HepG2 (cell line): Measurements from ENCODE around the gene VASN. TPM values are rescaled to one million over a fixed set of nuclear protein-coding genes. Genes with fewer than 3 reads are reported as not detected.

ENCODE experiments used
- ARID2 ChIP-seq: sonication (generic); formaldehyde crosslinking; IDR thresholded peaks from 2 replicates; pipeline ENCODE4 v1.8.1; 2022; ENCODE audit warnings: mild to moderate bottlenecking, missing genetic modification reagents, borderline replicate concordance
- ATF5 ChIP-seq: sonication (generic); formaldehyde crosslinking; IDR thresholded peaks from 2 replicates; pipeline ENCODE4 v1.4.0; 2020; ENCODE audit warnings: mild to moderate bottlenecking, low read depth, missing genetic modification reagents
- CHD4 ChIP-seq: fragments of 200-600 bp; sonication (generic); IDR thresholded peaks from 2 replicates; pipeline ENCODE4 v1.7.0; 2017; ENCODE audit warnings: mild to moderate bottlenecking, low read length, borderline replicate concordance
- HHEX ChIP-seq: IDR thresholded peaks from 2 replicates; pipeline ENCODE4 v1.6.1; 2016; ENCODE audit warnings: control low read depth
- LBX2 ChIP-seq: sonication (generic); formaldehyde crosslinking; IDR thresholded peaks from 2 replicates; pipeline ENCODE4 v1.5.0; 2020; ENCODE audit warnings: missing genetic modification reagents, mild to moderate bottlenecking, borderline replicate concordance
- PBX3 ChIP-seq: sonication (generic); formaldehyde crosslinking; IDR thresholded peaks from 2 replicates; pipeline ENCODE4 v1.8.1; 2023; ENCODE audit warnings: missing genetic modification reagents, inconsistent platforms, borderline replicate concordance
- POLR2AphosphoS2 ChIP-seq: IDR thresholded peaks from 2 replicates; pipeline ENCODE4 v1.6.1; 2011; ENCODE audit warnings: low read depth, low read length, improper control_type of control experiment
- ZFAT ChIP-seq: sonication (generic); formaldehyde crosslinking; conservative IDR thresholded peaks from 2 replicates; pipeline ENCODE4 v1.8.1; 2023; ENCODE audit warnings: missing genetic modification reagents, inconsistent platforms
- ZFP36L1 ChIP-seq: sonication (generic); formaldehyde crosslinking; IDR thresholded peaks from 2 replicates; pipeline ENCODE4 v1.8.0; 2022; ENCODE audit warnings: mild to moderate bottlenecking, missing genetic modification reagents, moderate library complexity
- ZKSCAN5 ChIP-seq: sonication (generic); formaldehyde crosslinking; IDR thresholded peaks from 2 replicates; pipeline ENCODE4 v1.5.1; 2020; ENCODE audit warnings: mild to moderate bottlenecking, missing genetic modification reagents
- ZNF260 ChIP-seq: sonication (generic); formaldehyde crosslinking; IDR thresholded peaks from 2 replicates; pipeline ENCODE4 v1.4.0; 2020; ENCODE audit warnings: missing genetic modification reagents, low read depth, mild to moderate bottlenecking, borderline replicate concordance
- ZNF335 ChIP-seq: sonication (generic); formaldehyde crosslinking; IDR thresholded peaks from 2 replicates; pipeline ENCODE4 v1.4.0; 2020; ENCODE audit warnings: missing genetic modification reagents
- ZNF407 ChIP-seq: sonication (generic); formaldehyde crosslinking; IDR thresholded peaks from one replicate; pipeline ENCODE4 v1.5.1; 2020; ENCODE audit warnings: mild to moderate bottlenecking, missing genetic modification reagents; ENCODE audit errors: not compliant biosample characterization
- ZNF616 ChIP-seq: sonication (generic); formaldehyde crosslinking; IDR thresholded peaks from 2 replicates; pipeline ENCODE4 v1.5.0; 2020; ENCODE audit warnings: low read depth, mild to moderate bottlenecking, missing genetic modification reagents
- ZNF878 ChIP-seq: sonication (generic); formaldehyde crosslinking; IDR thresholded peaks from 2 replicates; pipeline ENCODE4 v1.8.1; 2023; ENCODE audit warnings: mild to moderate bottlenecking, missing genetic modification reagents, moderate library complexity
- ZSCAN12 ChIP-seq: sonication (generic); formaldehyde crosslinking; IDR thresholded peaks from 2 replicates; pipeline ENCODE4 v1.9.0; 2021; ENCODE audit warnings: mild to moderate bottlenecking, missing genetic modification reagents
- polyA plus RNA-seq, 8 experiments: library from polyadenylated mRNA; depleted of rRNA in 3 of 8; stranded (reverse) in 7 of 8; unstranded in 1 of 8; fragments of >200 nt; fragmentation: Illumina TruSeq in 4 of 8; extraction: Trizol in 4 of 8; gene quantifications; 2 replicates each; pipeline versions ENCODE4 v1.2.1 to v1.2.3, GENCODE V29; 2011 to 2016; ENCODE audit warnings: low read depth in 4 of 8, missing spikeins in 1 of 8, mixed read lengths in 1 of 8; ENCODE audit not compliant: insufficient read depth in 1 of 8
- total RNA-seq, 5 experiments: library from RNA; depleted of rRNA; stranded (reverse); fragments of >200 nt; fragmentation: Illumina TruSeq; extraction: Trizol; gene quantifications; 2 replicates each; pipeline ENCODE4 v1.2.3, GENCODE V29; 2016; ENCODE audit warnings: low read depth in 1 of 5

The VASN gene
- total and polyA plus RNA-seq, 2 of the 13 experiments (the other 11 are each of a cell fraction or from before 2014, with no cell fraction given) = 8.4 to 18.2 TPM

DNA sequence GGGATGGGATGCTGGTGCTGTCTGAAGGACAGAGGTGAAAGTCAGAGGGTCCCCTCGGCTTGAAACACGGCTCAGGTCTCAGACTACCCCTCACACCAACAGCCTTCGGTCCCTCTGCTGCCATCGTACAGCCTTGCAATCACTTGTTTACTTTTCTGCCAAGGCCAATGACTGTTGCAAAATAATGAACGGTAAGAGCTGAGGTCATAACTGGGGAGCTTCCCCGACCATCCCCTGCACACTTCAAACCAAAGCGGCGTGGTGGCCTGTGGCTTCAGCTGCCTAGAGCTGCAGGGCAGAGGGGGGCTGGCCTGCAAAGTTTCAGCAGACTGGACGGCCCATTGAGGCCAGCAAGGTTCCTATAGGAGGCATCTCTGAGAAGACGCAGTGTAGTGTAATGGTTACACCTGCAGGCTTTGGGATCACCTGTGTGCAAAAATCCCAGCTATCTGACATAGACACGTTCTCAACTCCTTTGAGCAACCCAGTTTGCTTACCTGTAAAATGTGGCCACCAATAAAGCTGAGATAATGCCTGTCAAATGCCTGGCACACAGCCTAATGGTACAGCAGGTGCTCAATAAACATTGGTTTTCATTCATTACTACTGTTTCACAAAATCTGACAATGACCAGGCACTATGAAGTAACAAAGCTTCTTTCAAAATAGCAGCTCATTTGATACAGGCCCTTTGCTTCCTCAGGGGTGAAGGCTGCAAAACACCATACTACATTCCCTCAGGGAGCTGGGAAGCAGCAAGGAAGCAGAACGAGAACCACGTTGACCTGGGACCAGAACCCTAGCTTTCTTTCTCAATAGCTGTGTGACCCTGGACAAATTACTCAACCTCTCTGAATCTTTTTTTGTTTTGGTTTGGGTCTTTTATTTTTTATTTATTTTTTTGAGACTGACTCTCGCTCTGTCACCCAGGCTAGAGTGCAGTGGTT, 25.5 kb upstream of the VASN start (continued):
- TF ChIP-seq ATF5 (no peak), LBX2 (no peak), ZFP36L1 (CRISPR knock-in tag) (no peak), ZNF335 (CRISPR knock-in tag) (peak; percentile 69; the same call in 1 of the 2 replicates), POLR2AphosphoS2 (no peak), ZNF878 (CRISPR knock-in tag) (0 out of 2 replicates have a peak, but pooled peaks have one; percentile 29), ZNF616 (no peak), ZNF407 (CRISPR knock-in tag) (no peak), ZNF260 (CRISPR knock-in tag) (no peak), PBX3 (CRISPR knock-in tag) (no peak), ZFAT (no peak), CHD4 (peak; percentile 80; the same call in 1 of the 2 replicates), ZKSCAN5 (CRISPR knock-in tag) (no peak), HHEX (peak; percentile 62; the same call in 1 of the 2 replicates), ARID2 (CRISPR knock-in tag) (no peak), ZSCAN12 (CRISPR knock-in tag) (no peak)
